DMS114 treated with DMSO at 0.1 percent for 48 hours (cell line): Measurements from ENCODE around the gene JUP.

Experiments used
- DNase-seq: peaks from one replicate; lab custom pipeline; 2025; ENCODE audit not compliant: unreplicated experiment; lab: John Stamatoyannopoulos, UW

JUP gene

GRCh38 chr17:41724476-41725050, 61.9 kb downstream of the JUP start:
- no peak for DNase-seq

DNA sequence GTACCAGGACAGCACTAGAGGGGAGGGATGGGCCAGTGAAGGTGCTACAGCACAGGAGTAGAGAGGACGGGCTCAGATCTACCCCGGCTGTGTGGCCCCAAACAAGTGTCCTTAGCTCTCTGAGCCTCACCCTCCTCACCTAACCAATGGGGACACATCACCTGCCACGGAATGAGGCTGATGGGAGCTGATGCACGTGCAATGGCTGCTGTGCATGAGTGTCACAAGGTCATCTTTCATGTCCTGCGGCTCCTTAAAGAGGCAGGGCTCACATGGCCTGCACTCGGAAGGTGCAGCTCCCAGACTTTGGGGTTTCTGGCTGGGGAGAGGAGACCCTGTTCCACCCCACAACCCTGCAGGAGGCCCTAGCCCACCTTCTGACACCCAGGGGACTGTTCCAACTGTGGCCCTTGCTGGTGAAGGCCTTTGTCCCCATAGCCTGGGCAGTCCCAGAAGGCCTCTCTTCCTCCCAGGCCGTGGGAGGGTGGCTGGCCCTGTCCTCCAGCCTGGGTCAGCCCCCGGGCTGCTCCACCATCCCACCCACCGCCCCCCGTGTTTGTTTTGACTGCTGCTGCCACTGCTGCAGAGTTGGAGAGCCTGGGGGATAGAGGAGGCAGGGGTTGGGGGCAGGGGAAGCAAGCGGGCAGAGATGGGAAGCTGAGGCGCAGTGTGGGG, 62.6 kb downstream of the JUP start:
- no peak for DNase-seq

GRCh38 chr17:41722231-41722630, 64.3 kb downstream of the JUP start:
- DNase-seq, result no peak

GRCh38 chr17:41718287-41718645, 68.2 kb downstream of the JUP start:
- DNase-seq, result no peak

GRCh38 chr17:41717408-41718286, 68.9 kb downstream of the JUP start:
- DNase-seq, result no peak

DNA sequence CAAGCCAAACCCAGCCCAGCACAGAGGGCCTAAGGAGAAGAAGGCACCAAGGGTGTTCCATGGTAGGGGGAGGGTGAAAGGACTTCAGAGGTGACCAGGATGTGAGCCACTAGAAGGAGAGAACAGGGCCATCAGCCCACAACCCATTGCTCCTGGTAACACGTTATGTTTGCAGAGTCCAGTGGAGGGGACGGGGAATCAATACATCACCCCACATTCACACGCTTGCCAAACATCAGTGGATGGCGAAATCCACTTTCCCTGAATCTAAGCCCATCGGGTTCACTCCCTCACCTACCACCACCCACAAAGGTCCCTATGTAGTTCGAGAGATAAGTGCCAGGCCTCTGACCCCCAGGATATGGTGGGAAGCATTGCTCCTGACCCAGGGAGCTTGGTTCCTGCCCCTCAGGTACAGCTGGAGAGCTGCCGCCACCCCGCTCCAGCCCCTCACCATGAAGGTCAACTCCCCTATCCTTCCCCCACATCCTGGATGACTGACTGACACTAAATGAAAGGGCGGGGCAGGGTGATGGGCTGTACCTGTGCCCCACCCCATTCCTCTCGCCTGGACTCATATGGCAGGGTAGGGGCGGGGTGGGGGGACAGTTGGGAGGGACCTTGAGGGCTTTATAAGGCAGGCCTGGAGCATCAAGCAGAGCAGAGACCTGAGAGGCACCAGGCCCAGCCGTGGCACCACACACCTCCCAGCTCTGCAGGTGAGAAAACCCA, 74.7 kb downstream of the JUP start, which contains the start of gene GAST:
TSS of gene GAST (plus strand) at position 663 of the 732 bp plus-strand sequence. CDS start 3,106 bp downstream, outside the sequence.
- DNase-seq, result no peak

DNA sequence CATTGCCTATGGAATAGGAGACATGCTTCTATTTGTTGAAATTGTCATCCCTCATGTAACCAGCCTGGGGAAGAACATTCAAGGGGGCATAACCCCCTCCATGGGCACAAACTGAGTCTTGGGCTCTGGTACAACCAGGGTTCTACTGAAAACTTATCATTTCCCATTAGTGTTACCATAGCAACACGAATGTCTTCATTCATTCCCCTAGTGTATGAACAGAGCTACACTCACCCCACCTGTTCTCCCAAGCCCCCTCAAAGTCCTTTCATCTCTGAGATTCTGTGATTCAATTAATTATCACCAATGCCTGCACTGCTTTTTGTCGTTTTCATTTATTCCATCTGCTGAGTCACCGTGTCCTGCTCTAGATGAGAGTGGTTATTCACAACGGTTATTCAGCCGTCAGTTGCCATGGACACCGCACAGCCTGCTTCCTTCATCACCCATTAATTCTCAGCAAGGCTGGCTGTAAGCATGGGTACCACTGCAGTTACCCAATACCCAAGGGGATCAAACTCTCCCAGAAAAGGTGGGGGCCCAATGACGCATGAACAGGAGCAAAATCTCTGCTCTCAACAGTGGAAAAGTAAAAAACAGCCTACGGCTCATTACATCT, 75.9 kb downstream of the JUP start:
- no peak for DNase-seq

DNA sequence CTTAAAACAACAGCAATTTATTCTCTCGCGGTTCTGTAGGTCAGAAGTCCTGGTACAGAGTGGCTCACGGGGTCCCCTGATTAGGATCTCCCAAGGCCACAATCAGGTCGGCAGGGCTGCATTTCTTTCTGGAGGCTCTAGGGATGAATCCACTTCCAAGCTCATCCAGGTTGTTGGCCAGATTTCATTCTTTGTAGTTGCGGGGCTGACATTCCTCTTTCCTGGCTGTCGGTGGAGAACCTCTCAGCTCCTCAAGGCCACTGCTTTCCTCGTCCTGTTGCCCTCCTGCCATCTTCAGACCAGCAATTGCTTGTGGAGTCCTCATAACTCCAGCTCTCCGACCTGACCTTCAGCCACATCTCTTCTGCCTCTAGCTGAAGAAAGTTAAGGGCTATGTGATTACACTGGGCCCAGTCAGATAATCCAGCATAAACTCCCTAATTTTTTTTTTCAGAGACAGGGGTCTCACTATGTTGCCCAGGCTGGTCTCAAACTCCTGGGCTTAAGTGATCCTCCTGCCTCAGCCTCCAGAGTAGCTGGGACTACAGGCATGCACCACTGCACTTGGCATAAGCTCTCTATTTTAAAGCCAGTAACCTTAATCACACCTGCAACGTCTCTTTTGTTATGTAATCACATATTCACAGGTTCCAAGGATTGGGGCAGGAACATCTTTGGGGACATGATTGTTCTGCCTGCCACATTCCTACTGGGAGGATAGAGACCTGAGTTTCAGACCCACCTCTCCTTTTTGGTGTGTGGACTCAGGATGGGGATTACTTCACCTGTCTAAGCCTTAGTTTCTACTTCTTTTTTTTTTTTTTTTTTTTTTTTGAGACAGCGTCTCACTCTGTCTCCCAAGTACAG, 78.5 kb downstream of the JUP start:
- DNase-seq, result no peak

GRCh38 chr17:41705271-41705991, 81.1 kb downstream of the JUP start:
- DNase-seq, result no peak
